ENCODE data around the gene PRKN.

- TF ChIP-seq CTCF (IDR thresholded peaks at IDR 0.05) = no peak
- TF ChIP-seq EZH2 (IDR thresholded peaks at IDR 0.05) = no peak
Observed at GRCh38 chr6:162481320-162481719, 246.2 kb downstream of the PRKN start.

Measured in neural progenitor cell (in vitro differentiated cells).